A673 (cell line): ENCODE results near the gene VPS8.

ENCODE experiments used
- EZH2 ChIP-seq: fragments of 200-600 bp; sonication (generic); IDR thresholded peaks from 2 replicates; pipeline ENCODE4 v1.6.1; 2017; ENCODE audit warnings: borderline replicate concordance, low read depth, mild to moderate bottlenecking, mixed read lengths, antibody characterized with exemption, low read length; ENCODE audit not compliant: poor library complexity, severe bottlenecking
- TF ChIP-seq, protein P1 (sequence below): fragments of 300-800, 200-600 bp; sonication (generic); conservative IDR thresholded peaks from 2 replicates; pipeline ENCODE4 v1.5.1; 2017; ENCODE audit warnings: low read depth, mild to moderate bottlenecking, antibody characterized with exemption, low read length, moderate library complexity, mixed read lengths

DNA sequence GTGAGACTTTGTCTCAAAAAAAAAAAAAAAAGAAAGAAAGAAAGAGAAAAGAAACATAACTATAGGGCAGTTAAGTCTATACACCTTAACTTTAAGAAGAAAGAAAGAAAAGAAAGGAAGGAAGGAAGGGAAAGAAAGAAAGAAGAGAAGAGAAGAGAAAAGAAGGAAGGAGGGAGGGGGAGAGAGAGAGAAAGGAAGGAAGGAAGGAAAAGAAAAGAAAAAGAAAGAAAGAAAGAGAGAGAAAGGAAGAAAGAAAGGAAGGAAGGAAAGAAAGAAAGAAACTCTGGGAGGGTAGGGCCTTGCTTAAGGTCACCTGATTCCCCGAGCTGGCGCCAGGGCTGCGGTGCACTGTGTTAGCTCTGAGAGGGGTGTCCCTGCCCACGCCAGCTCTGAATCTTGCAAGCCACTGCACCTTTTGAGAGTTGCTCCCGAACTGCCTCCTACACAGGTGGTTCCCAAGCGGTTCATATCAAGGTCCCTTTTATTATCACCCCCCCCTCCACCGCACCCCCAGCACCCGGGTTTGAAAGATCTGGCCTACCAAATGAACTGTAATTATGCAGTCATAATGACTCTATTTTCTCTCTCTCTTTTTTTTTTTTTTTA is 39.2 kb upstream of the VPS8 start:
- no peak for TF ChIP-seq EZH2
- TF ChIP-seq, protein P1, sequence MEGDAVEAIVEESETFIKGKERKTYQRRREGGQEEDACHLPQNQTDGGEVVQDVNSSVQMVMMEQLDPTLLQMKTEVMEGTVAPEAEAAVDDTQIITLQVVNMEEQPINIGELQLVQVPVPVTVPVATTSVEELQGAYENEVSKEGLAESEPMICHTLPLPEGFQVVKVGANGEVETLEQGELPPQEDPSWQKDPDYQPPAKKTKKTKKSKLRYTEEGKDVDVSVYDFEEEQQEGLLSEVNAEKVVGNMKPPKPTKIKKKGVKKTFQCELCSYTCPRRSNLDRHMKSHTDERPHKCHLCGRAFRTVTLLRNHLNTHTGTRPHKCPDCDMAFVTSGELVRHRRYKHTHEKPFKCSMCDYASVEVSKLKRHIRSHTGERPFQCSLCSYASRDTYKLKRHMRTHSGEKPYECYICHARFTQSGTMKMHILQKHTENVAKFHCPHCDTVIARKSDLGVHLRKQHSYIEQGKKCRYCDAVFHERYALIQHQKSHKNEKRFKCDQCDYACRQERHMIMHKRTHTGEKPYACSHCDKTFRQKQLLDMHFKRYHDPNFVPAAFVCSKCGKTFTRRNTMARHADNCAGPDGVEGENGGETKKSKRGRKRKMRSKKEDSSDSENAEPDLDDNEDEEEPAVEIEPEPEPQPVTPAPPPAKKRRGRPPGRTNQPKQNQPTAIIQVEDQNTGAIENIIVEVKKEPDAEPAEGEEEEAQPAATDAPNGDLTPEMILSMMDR, result no peak
